Dedifferentiated amniotic fluid mesenchymal stem cell (primary cell): ENCODE data around the gene STXBP1.

Experiments
- DNase-seq: peaks from one replicate; pipeline ENCODE4 v3.0.0-alpha.2; 2016; ENCODE audit errors: extremely low spot score

STXBP1 gene

DNA sequence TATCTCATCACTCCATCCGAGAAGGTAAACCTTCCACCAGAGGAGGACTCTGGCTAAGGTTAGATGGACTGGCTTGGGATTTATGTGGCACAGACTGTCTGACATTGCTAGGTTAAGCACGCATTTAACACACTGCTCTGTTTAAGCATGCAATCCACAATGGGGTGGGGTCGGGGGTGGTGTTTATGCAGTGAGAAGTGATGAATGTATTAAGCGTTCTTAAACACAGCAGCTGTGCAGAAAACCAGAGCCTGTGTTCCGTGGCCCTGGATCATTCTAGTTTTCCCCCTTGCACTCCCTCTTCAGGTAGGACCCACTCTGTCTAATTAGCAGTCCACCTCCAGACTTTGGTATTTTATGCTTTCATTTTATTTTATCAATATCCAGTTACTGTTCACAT, 46.4 kb downstream of the STXBP1 start:
- DNase-seq: no peak

DNA sequence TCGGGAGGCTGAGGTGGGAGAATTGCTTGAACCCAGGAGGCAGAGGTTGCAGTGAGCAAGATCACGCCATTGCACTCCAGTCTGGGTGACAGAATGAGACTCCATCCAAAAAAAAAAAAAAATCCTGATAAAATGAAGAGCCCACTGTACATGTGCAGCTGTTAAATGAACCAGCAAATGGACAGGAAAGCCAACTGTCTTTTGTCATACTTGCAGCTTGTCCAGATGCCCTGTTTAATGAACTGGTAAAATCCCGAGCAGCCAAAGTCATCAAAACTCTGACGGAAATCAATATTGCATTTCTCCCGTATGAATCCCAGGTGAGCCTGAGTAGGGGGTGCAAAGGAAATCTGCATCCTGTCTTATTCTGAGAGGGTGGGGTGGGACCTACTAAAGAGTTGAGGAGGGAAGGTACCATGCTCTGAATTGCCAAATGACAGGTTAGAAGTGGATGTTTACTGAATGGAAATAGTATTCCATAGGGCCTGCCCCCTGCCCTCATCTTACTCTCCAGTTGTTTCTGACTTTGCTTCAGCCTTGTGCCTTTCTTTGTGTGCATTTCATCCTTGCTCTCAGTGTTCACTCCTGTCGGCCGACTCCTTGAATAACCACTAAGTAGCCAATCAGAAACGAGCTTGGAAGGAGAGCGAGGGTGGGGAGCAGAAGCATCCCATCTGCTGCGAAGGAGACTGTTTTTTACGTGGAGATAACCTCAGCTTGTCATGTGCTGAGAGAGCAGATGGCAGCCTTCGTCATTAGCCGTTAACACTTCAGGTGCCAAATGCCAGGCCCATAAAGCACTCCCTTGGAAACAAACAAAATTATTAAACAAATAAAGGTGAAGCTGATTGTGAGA, 49.0 kb downstream of the STXBP1 start:
- DNase-seq: no peak

DNA sequence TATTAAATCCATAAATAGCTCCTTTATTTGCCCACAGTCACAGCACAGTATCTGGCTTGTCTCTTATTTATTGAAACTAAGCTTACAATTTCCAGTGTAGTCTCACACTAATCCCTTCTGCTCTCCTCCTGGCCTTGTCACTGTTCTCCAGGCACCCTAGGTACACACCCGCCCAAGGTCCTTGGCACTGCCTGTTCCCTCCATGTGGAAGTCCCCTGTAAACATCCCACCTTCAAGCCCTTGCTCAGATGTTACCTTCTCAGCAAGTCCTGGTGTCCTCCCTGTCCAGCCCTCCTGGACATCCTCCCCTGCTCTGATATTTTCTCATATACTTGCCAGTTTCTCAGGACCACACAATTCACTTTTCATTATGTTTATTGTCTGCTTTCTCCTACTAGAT, 50.5 kb downstream of the STXBP1 start:
- DNase-seq: no peak

DNA sequence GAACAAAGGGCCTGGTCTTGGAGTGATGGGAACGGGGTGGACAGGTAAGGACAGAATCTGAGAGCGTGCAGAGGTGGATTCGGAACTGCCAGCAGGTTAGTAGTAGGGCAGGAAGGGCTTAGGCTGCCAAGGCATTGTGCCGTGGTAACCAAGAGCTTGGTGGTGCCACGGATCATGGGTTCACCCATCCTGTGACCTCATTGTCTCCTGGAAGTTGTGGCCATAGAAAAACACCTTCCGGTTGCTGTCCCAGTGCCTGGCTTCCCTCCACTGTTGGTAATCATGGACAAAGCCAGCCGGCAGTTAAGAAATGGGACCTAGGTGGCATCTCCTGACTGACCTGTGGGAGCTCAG, 52.2 kb downstream of the STXBP1 start:
- DNase-seq: no peak

DNA sequence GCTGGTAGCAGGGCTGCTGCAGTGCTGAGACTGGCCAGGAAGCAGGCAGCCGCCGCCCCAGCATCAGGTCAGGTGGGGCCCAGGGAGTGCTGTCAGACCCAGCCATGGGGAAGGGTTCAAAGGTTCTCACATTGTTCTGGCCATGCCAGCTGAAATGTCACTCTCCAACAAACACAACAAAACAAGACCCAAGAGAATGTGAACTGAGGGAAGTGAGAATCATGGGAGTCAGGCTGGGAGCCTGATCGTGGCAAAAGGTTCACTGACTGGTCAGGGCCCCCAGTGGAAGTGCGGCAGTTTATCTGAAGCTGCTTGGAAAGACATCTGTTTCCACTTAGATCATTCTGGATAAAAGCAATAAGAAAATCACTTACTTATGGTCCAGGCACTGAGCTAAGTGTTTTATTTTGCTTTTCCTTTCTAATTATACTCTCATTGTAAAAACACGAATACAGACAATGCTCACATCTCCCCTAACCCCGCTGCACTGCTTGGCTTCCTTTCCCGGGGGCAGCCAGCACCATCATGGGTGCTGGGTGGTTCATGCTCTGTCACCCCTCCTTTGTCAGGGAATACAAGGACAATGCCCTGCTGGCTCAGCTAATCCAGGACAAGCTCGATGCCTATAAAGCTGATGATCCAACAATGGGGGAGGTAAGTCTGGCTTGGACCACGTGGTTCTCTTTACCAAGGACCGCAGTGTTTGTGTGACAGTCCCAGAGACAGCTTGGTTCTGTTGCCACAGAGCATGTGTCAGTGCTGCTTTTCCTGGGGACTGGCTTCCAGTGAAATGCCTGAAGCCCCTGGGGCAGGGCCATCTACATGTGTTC, 52.8 kb downstream of the STXBP1 start:
- peak; percentile 38 for DNase-seq

DNA sequence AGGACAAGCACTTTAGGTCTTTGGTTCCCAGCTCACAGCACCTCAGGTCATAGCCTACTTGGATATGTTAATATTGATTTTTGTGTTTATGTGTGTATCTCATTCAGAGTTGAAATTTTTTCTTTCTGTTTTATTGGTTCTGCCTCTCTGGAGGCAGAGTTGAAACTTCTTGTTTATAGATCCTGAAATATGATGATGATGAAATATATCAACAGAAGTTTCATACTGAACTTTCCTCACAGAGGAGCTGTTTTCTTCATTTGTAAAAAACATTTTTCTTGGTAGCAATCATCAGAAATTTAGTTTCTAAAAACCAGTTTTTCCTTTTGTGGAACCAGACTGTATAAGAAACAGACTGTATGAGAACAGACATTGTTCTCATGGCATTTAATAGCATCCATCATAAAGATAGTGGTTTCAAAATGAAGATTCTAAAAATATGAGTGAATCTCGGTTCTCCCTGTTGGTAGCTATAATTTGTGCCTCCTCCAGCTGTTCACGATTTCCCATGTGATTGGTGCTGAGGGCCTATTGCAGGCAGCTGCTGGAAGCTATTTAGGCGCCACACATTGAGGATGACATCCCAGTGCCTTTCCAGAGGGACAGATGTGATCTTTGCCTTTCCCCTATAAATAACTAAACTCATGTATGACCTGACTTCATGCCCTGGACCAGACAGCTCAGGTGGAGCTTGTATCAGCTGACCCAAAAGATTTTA, 55.2 kb downstream of the STXBP1 start:
- no peak for DNase-seq

DNA sequence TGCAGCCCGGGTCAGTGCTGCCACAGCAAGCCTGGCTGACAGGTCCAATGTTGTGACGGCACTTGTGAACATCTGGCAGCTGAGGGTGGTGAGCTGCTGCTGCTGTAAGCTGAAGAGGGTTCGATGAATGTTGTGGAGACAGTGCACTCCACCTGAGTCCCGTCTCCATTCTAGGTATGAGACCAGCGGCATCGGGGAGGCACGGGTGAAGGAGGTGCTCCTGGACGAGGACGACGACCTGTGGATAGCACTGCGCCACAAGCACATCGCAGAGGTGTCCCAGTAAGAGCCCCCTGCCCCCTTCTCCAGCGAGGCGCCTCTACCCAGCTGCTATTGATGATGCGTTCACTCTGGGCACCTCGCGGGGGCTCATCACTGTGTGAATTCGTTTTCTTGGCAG, 55.8 kb downstream of the STXBP1 start:
- DNase-seq: no peak

DNA sequence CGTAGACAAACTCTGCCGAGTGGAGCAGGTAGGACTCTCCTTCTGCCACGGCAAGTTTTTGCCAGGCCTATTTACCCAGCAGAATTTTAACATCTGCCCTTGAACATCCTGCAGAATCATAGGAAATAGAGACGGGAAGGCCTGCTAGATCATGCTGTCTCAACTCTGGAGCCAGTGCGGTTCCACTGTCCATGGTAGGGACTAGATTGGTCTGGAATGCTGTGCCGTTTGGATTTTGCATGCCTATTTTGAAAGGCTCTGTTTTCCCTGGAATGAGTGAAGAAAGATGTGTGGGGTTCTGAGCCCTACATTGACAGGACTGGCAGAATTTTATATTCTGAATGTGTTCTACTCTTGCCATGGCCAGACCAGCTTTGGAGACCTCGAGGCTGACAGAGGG, 61.2 kb downstream of the STXBP1 start:
- DNase-seq: no peak

DNA sequence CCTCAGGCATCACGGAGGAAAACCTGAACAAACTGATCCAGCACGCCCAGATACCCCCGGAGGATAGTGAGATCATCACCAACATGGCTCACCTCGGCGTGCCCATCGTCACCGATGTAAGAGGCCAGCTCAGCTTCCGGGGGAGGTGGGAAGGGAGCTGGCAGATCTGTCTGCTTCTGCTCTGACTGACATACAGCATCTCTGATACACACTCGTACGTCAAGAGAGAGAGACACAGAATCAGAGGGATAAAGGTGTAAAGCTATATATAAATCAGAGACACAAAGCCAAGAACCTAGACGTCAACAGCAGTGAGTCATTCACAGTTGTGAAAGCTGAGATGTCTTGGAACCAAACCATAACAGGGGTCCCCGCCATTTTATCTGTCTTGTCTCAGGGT, 64.6 kb downstream of the STXBP1 start:
- DNase-seq: no peak

DNA sequence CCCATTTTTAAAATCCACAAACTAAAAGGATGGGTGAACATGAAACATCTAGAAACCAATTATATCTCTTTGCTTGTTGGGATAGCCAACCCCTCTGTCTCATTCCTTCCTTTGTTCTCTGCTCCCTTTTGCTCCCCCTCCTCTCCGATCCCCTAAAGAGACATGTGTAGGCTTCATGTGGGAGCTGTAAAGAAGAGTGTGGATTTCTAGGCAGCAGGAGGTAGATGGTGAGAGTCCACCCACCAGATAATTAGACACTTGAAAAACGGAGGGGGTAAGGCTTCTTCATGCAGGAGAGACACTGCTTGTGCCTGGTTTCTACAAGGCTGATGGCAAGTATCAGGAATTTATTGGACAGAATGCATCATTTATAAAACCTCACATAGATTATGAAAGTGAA, 67.4 kb downstream of the STXBP1 start:
- DNase-seq: no peak

DNA sequence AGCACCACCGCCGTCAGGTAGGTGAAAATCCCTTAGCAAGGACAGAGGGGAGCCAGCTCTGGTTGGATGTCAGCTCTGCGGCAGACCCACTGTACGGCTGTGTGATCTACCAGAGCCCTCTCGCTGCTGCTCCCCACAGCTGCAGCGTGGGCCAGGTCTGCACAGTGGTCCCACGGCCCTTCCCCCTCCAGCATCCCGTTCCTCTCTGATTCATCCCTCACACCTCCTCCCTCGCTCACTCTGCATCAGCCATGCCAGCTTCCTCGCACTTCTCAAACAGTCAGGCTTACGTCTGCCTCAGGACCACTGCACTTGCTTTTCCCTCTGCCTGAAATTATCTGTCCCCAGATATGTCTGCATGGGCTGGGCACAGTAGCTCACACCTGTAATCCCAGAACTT, 68.1 kb downstream of the STXBP1 start:
- DNase-seq: no peak

DNA sequence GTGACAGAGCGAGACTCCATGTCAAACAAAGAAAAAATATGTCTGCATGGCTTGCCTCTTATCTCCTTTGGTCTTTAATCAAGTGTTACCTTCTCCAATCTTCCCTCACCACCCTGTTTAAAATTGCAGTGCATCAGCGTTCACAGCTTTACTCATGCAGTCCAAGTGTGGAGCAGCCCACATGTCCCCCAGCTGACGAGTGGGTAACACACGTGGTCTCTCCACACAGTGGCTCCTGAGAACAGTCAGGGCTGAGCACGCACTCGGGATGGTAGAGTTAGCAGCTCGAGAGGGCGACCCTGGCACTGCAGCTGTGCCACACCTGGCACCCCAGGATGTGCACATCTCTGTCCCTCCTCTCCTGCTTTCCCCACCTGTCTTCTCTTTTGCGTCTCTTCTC, 68.8 kb downstream of the STXBP1 start:
- DNase-seq: no peak

DNA sequence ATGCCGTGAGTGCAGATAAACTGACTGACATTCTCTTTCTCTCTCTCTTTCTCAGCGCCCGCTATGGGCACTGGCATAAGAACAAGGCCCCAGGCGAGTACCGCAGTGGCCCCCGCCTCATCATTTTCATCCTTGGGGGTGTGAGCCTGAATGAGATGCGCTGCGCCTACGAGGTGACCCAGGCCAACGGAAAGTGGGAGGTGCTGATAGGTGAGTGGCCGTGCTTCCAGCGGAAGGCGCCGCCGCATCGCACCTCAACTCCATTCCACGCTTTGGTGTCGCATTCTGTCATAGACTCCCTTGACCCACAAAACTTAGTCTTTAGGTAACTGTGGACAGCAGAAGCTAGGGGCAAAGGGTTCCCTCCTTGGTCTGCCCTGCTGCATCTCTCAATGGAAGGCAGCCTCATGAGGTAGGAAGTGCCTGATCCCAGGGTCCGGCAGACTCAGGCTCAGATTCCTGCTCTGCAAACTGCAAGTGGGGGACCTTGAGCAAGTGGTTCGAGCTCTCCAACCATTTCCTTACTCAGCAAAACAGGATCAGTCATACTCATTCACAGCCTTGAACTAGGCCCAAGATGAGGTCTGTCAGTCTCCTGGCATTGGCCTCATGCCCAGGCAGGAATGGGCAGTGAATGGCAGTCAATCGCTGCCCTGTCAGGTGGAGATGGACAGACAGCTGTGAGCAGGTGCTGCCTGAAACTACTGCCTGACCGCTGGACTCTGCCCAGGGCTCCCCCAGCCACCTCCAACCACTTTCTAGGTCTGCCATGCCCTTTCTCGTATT, 70.5 kb downstream of the STXBP1 start:
- no peak for DNase-seq

DNA sequence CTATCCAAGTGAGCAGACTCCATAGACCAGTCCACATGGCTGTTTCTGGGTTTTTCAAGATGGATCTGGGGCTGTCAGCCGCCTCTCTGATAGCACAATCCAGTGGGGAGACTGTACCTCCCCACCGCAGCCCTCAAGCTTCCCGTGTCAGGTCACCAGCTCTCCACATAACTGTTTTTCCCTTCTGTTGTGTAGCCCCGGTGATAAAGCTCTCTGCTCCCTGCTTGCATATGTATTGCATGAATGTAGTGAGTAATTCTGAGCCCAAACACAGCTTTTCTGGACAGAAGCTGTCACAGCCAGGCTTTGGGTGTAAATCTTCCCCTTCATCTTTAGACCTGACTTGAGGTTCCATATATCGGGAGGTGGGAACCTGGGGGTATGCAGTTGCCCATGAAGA, 71.6 kb downstream of the STXBP1 start:
- peak; percentile 53 for DNase-seq

DNA sequence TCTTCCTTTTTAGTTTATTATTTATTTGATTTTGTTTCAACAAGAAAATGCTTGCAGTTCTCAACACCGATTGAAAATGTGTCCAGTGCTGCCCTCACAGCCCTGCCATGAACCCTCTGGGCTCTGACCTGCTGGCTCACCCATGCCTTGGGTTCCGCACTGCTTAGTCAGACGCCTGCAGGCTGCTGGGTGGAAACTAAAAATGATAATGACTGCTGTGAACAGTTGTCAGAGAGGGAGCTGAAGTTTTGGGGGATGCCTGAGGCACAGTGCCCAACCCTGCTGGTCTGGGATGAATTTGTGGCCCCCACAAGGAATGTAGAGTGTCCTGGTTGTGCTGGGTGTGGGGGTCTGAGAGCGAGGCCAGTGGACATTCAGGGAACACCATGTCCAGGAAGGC, 72.5 kb downstream of the STXBP1 start:
- DNase-seq: peak; percentile 24

DNA sequence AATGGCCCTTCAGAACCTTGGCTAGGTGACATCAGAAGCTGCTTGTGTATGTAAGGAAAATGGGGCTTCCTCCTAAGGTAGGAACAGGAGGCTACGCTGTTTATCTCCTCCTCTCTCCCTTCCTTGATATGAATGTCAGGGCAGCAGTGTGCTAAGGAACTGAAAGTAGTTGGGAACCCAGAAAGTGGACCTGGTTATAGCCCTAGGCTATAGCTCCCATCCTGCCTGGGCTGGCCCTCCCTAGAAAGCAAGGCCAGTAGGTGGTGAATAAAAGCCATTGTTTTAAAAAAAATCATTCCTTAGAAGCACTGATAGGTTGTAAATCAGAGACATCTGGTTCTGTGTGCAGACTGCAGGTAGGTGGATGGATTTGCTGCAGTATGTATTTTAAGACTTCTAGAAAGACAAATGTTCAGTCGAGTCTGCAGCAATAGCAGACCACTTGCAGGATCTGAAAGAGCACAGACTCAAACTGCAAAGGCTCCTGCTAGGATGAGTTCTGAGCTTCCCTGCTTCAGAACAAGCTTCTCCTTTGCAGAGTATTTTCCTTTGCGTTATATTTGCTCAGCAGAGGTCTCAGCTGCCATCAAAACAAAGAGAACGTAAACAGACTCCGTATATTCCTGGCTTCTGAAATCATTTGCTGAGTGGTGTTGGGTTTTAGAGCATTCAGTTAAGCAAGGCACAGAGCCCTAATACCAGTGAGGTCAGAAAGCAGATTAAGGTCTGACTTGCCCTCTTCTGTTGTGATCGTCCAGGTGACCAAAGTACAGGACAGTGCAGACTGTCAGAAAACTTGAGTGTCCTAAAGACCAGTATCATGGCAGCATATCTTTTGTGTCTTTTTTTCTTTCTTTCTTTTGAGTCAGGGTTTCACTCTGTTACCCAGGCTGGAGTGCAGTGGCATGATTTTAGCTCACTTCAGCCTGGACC, 74.7 kb downstream of the STXBP1 start:
- DNase-seq: no peak

DNA sequence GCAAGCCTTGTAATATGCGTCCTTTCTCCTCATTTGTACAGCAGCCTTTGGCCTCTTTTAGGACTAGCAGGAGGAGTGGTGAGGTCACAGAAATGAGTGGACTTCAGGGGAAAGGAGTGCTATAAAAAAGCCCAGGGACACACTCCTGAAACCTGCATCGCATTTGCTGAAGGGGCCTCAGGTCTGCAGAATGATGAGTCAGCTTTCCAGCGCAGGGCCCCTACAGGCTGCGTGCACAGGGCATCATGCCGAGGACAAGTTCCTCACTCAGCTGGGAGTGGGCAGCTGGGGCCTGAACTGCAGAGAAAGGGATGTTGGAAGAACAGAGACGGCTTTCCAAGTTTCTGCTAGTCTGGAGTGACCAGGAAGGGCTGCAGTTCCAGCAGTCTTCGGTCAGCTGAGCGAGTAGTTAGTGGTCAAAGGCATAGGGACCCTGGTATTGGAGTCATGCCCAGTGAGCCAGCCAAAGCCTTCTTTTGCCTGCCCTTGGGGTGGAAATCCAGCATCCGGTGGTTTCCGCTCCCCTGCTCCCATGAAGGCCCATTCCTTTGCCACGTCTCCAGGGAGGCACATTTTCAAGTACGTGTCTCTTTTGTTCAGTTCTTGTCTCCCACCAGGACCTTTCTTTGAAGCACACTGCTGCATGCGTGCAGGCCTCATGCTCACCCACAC, 77.4 kb downstream of the STXBP1 start:
- no peak for DNase-seq

DNA sequence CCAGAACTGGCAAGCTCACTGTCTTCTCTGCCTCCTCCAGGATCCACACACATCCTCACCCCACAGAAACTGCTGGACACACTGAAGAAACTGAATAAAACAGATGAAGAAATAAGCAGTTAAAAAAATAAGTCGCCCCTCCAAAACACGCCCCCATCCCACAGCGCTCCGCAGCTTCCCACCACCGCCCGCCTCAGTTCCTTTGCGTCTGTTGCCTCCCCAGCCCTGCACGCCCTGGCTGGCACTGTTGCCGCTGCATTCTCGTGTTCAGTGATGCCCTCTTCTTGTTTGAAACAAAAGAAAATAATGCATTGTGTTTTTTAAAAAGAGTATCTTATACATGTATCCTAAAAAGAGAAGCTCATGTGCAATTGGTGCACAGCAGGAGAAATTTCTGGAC, 78.7 kb downstream of the STXBP1 start:
- no peak for DNase-seq

DNA sequence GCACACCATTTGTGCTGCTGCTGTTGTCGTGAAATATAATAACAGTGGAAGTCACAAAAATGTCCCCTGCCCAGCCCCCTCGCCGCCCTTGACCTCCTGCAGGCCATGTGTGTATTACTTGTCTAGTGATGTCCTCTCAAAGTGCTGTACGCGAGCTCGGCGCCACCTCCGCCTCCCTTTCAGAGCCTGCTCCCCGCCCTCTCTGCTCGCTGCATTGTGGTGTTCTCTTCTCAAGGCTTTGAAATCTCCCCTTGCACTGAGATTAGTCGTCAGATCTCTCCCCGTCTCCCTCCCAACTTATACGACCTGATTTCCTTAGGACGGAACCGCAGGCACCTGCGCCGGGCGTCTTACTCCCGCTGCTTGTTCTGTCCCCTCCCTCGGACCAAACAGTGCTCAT, 80.0 kb downstream of the STXBP1 start:
- no peak for DNase-seq

DNA sequence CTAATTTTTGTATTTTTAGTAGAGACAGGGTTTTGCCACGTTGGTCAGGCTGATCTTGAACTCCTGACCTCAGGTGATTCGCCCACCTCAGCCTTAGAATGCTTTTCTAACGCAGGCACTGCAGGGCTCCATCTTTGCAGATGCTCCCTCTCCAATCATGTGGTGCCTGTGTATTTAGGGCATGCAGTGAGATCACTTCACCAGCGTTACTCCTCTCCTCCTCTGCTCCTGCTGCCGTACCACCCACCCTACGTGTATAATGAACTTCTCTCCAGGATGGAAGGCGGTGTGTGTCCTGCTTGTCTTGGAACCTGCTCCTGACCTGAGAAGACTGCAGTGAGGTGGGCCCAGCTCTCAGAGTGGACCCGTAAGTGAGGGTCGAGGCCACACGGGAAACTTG, 81.1 kb downstream of the STXBP1 start:
- DNase-seq: no peak
